HepG2 (cell line): ENCODE results near the gene GRAMD1B. TPM values are rescaled to one million over a fixed set of nuclear protein-coding genes. Genes with fewer than 3 reads are reported as not detected.

Experiments used
- ATAC-seq: fragments of 200-7000 bp; cut with Tn5 transposase; 3 replicates; pipeline ENCODE4 v1.9.1; 2020; ENCODE audit warnings: mild to moderate bottlenecking, moderate library complexity
- BruUV-seq: library from RNA; stranded (reverse); fragments of 400-500 nt; replicated peaks from 2 replicates; lab custom pipeline; 2021; lab: Mats Ljungman, UMichigan
- CTCF ChIA-PET: fragments of 300-600 bp; formaldehyde crosslinking; extraction: SDS; loops from one replicate; lab custom pipeline; 2021; ENCODE audit warnings: low total read pairs, inconsistent platforms, low intra/inter-chr PET ratio; lab: Yijun Ruan, JAX
- POLR2A ChIA-PET: fragments of 350-600 bp; sonication (Branson Sonifier 250); formaldehyde crosslinking; loops from one replicate; lab custom pipeline; 2020; ENCODE audit warnings: antibody characterized with exemption, inconsistent platforms; lab: Yijun Ruan, JAX
- DNase-seq: peaks from one replicate; pipeline ENCODE4 v3.0.0-alpha.2; 2015; ENCODE audit warnings: low spot score
- FAIRE-seq: peaks from 3 replicates; lab custom pipeline; 2011; peaks lifted over from hg19 to GRCh38; lab: Jason Lieb, UNC
- H2AFZ ChIP-seq: one replicate; pipeline ENCODE4 v1.6.1; 2011; ENCODE audit warnings: low read length, inconsistent platforms
- H3K27ac ChIP-seq: fragments of 300-600 bp; 3 replicates; pipeline ENCODE4 v1.8.0; 2011; ENCODE audit warnings: mixed run types, mild to moderate bottlenecking, mixed read lengths, low read length, inconsistent platforms; ENCODE audit not compliant: insufficient read depth; ENCODE audit errors: extremely low read length
- H3K27me3 ChIP-seq, 2 experiments: fragments of 200-600 bp in 1 of 2; 2 replicates in 1 of 2; 3 replicates in 1 of 2; pipeline versions ENCODE4 v1.6.0 to v1.8.0; 2011; ENCODE audit warnings: low read length in 2 of 2, mild to moderate bottlenecking in 2 of 2, moderate library complexity in 2 of 2, inconsistent platforms in 1 of 2; ENCODE audit not compliant: insufficient read depth in 2 of 2, control insufficient read depth in 1 of 2
- H3K36me3 ChIP-seq, 2 experiments: fragments of 200-600 bp in 1 of 2; replicated peaks in 1 of 2; 2 replicates in 1 of 2; 3 replicates in 1 of 2; pipeline versions ENCODE4 v1.5.1 to v1.8.0; 2011; ENCODE audit warnings: low read length in 2 of 2, inconsistent platforms in 1 of 2; ENCODE audit not compliant: insufficient read depth in 2 of 2, control insufficient read depth in 1 of 2
- H3K4me1 ChIP-seq: 2 replicates; pipeline ENCODE4 v1.5.1; 2012; ENCODE audit warnings: low read length, inconsistent platforms; ENCODE audit not compliant: insufficient read depth
- H3K4me2 ChIP-seq: 2 replicates; pipeline ENCODE4 v1.6.0; 2011; ENCODE audit warnings: low read depth, low read length, inconsistent platforms
- H3K4me3 ChIP-seq, 3 experiments: fragments of 200-600 bp in 1 of 3; sonication (generic), shearing (Covaris generic) in 1 of 3; replicated peaks in 1 of 3; 2 replicates each; pipeline ENCODE4 v1.5.1; 2011 to 2016; ENCODE audit warnings: low read length in 3 of 3, inconsistent platforms in 2 of 3, low read depth in 2 of 3, mild to moderate bottlenecking in 2 of 3, control low read depth in 1 of 3, mixed read lengths in 1 of 3; ENCODE audit not compliant: insufficient read depth in 1 of 3
- H3K79me2 ChIP-seq: one replicate; pipeline ENCODE4 v1.6.1; 2011; ENCODE audit warnings: low read length, inconsistent platforms; ENCODE audit not compliant: insufficient read depth
- H3K9ac ChIP-seq: 2 replicates; pipeline ENCODE4 v1.6.0; 2011; ENCODE audit warnings: mild to moderate bottlenecking, low read depth, low read length, inconsistent platforms; ENCODE audit not compliant: insufficient read depth
- H3K9me3 ChIP-seq: 2 replicates; pipeline ENCODE4 v1.5.1; 2012; ENCODE audit warnings: mild to moderate bottlenecking, low read length
- H4K20me1 ChIP-seq: 2 replicates; pipeline ENCODE4 v1.6.0; 2011; ENCODE audit warnings: inconsistent platforms, mild to moderate bottlenecking, low read length, moderate library complexity; ENCODE audit not compliant: insufficient read depth
- ATF6 ChIP-seq: sonication (generic); formaldehyde crosslinking; conservative IDR thresholded peaks from 2 replicates; pipeline ENCODE4 v1.4.0; 2020; ENCODE audit warnings: missing genetic modification reagents
- ELF4 ChIP-seq: sonication (generic); formaldehyde crosslinking; IDR thresholded peaks from 2 replicates; pipeline ENCODE4 v1.5.0; 2020; ENCODE audit warnings: missing genetic modification reagents, mild to moderate bottlenecking, moderate library complexity, borderline replicate concordance
- FOXC1 ChIP-seq: sonication (generic); formaldehyde crosslinking; IDR thresholded peaks from 2 replicates; pipeline ENCODE4 v1.8.0; 2022; ENCODE audit warnings: mild to moderate bottlenecking, missing genetic modification reagents, borderline replicate concordance
- MBD4 ChIP-seq: IDR thresholded peaks from 2 replicates; pipeline ENCODE4 v1.6.1; 2012; ENCODE audit warnings: low read length, inconsistent platforms, borderline replicate concordance
- MTA1 ChIP-seq: sonication (generic); formaldehyde crosslinking; IDR thresholded peaks from 2 replicates; pipeline ENCODE4 v1.4.0; 2020; ENCODE audit warnings: missing genetic modification reagents, mild to moderate bottlenecking, borderline replicate concordance
- MYC ChIP-seq: sonication (generic); formaldehyde crosslinking; IDR thresholded peaks from 2 replicates; pipeline ENCODE4 v1.9.0; 2021; ENCODE audit warnings: missing genetic modification reagents, borderline replicate concordance
- TBP ChIP-seq: sonication (generic); formaldehyde crosslinking; IDR thresholded peaks from 2 replicates; pipeline ENCODE4 v1.5.0; 2020; ENCODE audit warnings: missing genetic modification reagents
- ZNF232 ChIP-seq: sonication (generic); formaldehyde crosslinking; IDR thresholded peaks from 2 replicates; pipeline ENCODE4 v1.4.0; 2020; ENCODE audit warnings: missing genetic modification reagents, borderline replicate concordance
- ZNF605 ChIP-seq: sonication (generic); formaldehyde crosslinking; IDR thresholded peaks from 2 replicates; pipeline ENCODE4 v1.8.0; 2022; ENCODE audit warnings: mild to moderate bottlenecking, missing genetic modification reagents
- ZNF704 ChIP-seq: sonication (generic); formaldehyde crosslinking; IDR thresholded peaks from 2 replicates; pipeline ENCODE4 v1.8.1; 2023; ENCODE audit warnings: mild to moderate bottlenecking, inconsistent platforms, moderate library complexity, missing genetic modification reagents, borderline replicate concordance
- WGBS: methylation state at CpG from one replicate; pipeline ENCODE4 v1.1.6; 2017; ENCODE audit warnings: low lambda C conversion rate; 5-methylcytosine and 5-hydroxymethylcytosine counted together
- in situ Hi-C: cut with HindIII; loops from 2 replicates; pipeline ENCODE4 v1.10.0; 2017; ENCODE audit warnings: low pct_unique_long_range_greater_than_20kb; ENCODE audit not compliant: extremely low pct_ligation_motif_present
- intact Hi-C: fragments of 100-400 bp; cut with micrococcal nuclease; formaldehyde crosslinking; loops from one replicate; pipeline ENCODE4 v1.10.0; 2022; ENCODE audit not compliant: unreplicated experiment
- polyA plus RNA-seq, 8 experiments: library from polyadenylated mRNA; depleted of rRNA in 3 of 8; stranded (reverse) in 7 of 8; unstranded in 1 of 8; fragments of >200 nt; fragmentation: Illumina TruSeq in 4 of 8; extraction: Trizol in 4 of 8; gene quantifications; 2 replicates each; pipeline versions ENCODE4 v1.2.1 to v1.2.3, GENCODE V29; 2011 to 2016; ENCODE audit warnings: low read depth in 4 of 8, missing spikeins in 1 of 8, mixed read lengths in 1 of 8; ENCODE audit not compliant: insufficient read depth in 1 of 8
- total RNA-seq, 5 experiments: library from RNA; depleted of rRNA; stranded (reverse); fragments of >200 nt; fragmentation: Illumina TruSeq; extraction: Trizol; gene quantifications; 2 replicates each; pipeline ENCODE4 v1.2.3, GENCODE V29; 2016; ENCODE audit warnings: low read depth in 1 of 5

The GRAMD1B gene
- total and polyA plus RNA-seq, 2 of the 13 experiments (the other 11 are each of a cell fraction or from before 2014, with no cell fraction given) = 0.12 TPM; not detected in 1

- TF ChIP-seq MTA1 (CRISPR knock-in tag) (no peak), MBD4 (no peak), TBP (no peak), FOXC1 (CRISPR knock-in tag) (no peak), ELF4 (CRISPR knock-in tag) (no peak)
- TF ChIP-seq, all 625 proteins: peak for 0
Observed at GRCh38 chr11:123622576-123622975, 192.5 kb downstream of the GRAMD1B start (continued).

- no peak overlapping the region for H3K9ac ChIP-seq
- BruUV-seq = no TSS peak
- no peak overlapping the region for H3K4me2 ChIP-seq
- no peaks in the 10 kb centered on the region for H3K36me3 ChIP-seq
- FAIRE-seq = no peak
- no peaks in the 10 kb centered on the region for H3K4me1 ChIP-seq
- POLR2A ChIA-PET = no interaction called here
- no peak for ATAC-seq
- TF ChIP-seq ATF6 (CRISPR knock-in tag) (no peak), ZNF704 (CRISPR knock-in tag) (no peak), ZNF605 (CRISPR knock-in tag) (no peak), MYC (CRISPR knock-in tag) (no peak), ZNF232 (CRISPR knock-in tag) (no peak)
- TF ChIP-seq, all 625 proteins: peak for 0
- Histone ChIP-seq H3K9me3 (no peaks in the 10 kb centered on the region), H3K4me3 (no peak overlapping the region), H3K27me3 (no peaks in the 10 kb centered on the region), H3K79me2 (no peaks in the 10 kb centered on the region), H3K27ac (no peak overlapping the region), H2AFZ (no peak overlapping the region), H4K20me1 (no peaks in the 10 kb centered on the region)
- CTCF ChIA-PET = no interaction called here
- in situ Hi-C loops (no loop called here), intact Hi-C loops (no loop called here)
- 34% methylated on average over 2 of the region's 2 CpGs for WGBS
- DNase-seq = no peak
Observed at GRCh38 chr11:123624974-123625373, 194.9 kb downstream of the GRAMD1B start.
